H1 (cell line): ENCODE results near the gene CAMTA1.

Source experiments
- CEBPB ChIP-seq: IDR thresholded peaks from 2 replicates; pipeline ENCODE4 v1.6.1; 2012; ENCODE audit warnings: low read depth, low read length
- CTCF ChIP-seq, 3 experiments: IDR thresholded peaks; 1 replicate in 2 of 3; 2 replicates in 1 of 3; pipeline versions ENCODE4 v1.5.1 to v1.6.1; 2011; ENCODE audit warnings: low read length in 3 of 3, mild to moderate bottlenecking in 3 of 3, inconsistent platforms in 2 of 3, low read depth in 1 of 3, moderate library complexity in 1 of 3; ENCODE audit not compliant: insufficient read depth in 1 of 3; ENCODE audit errors: control extremely low read depth in 1 of 3
- EZH2 ChIP-seq: fragments of 200-600 bp; sonication (generic); IDR thresholded peaks from 2 replicates; pipeline ENCODE4 v1.7.1; 2012; ENCODE audit warnings: low read depth, mild to moderate bottlenecking, moderate library complexity, low read length, inconsistent platforms; ENCODE audit not compliant: severe bottlenecking
- GABPA ChIP-seq: IDR thresholded peaks from 2 replicates; pipeline ENCODE4 v1.6.1; 2011; ENCODE audit warnings: mild to moderate bottlenecking, low read length, moderate library complexity, borderline replicate concordance; ENCODE audit not compliant: insufficient read depth
- JUN ChIP-seq: IDR thresholded peaks from 2 replicates; pipeline ENCODE4 v1.6.1; 2011; ENCODE audit warnings: low read depth, mild to moderate bottlenecking, improper control_type of control experiment, low read length
- JUND ChIP-seq: IDR thresholded peaks from 2 replicates; pipeline ENCODE4 v1.6.1; 2011; ENCODE audit warnings: mild to moderate bottlenecking, improper control_type of control experiment, low read length
- POLR2A ChIP-seq, 2 experiments: IDR thresholded peaks; 1 replicate in 1 of 2; 2 replicates in 1 of 2; pipeline ENCODE4 v1.6.1; 2011; ENCODE audit warnings: low read depth in 2 of 2, low read length in 2 of 2, mild to moderate bottlenecking in 2 of 2; ENCODE audit errors: control extremely low read depth in 1 of 2
- RAD21 ChIP-seq, 2 experiments: IDR thresholded peaks in 1 of 2; conservative IDR thresholded peaks in 1 of 2; 2 replicates each; pipeline ENCODE4 v1.6.1; 2011; ENCODE audit warnings: low read depth in 2 of 2, low read length in 2 of 2, improper control_type of control experiment in 1 of 2, inconsistent platforms in 1 of 2, mild to moderate bottlenecking in 1 of 2, moderate library complexity in 1 of 2
- SIN3A ChIP-seq, 2 experiments: IDR thresholded peaks in 1 of 2; conservative IDR thresholded peaks in 1 of 2; 2 replicates each; pipeline ENCODE4 v1.6.1; 2011 to 2012; ENCODE audit warnings: low read length in 2 of 2, improper control_type of control experiment in 1 of 2, low read depth in 1 of 2, mild to moderate bottlenecking in 1 of 2
- SP1 ChIP-seq: IDR thresholded peaks from 2 replicates; pipeline ENCODE4 v1.6.1; 2011; ENCODE audit warnings: low read depth, low read length
- TAF7 ChIP-seq: optimal IDR thresholded peaks from 2 replicates; pipeline ENCODE3; 2011; ENCODE audit warnings: low read depth, mild to moderate bottlenecking, inconsistent platforms, low read length, moderate library complexity, borderline replicate concordance
- YY1 ChIP-seq: IDR thresholded peaks from 2 replicates; pipeline ENCODE4 v1.6.1; 2011; ENCODE audit warnings: low read depth, mild to moderate bottlenecking, low read length
- TF ChIP-seq, protein P1 (sequence below): IDR thresholded peaks from 2 replicates; pipeline ENCODE4 v1.6.1; 2012; ENCODE audit warnings: inconsistent platforms

- no peak for TF ChIP-seq SIN3A (conservative IDR thresholded peaks at IDR 0.05 in 1 of 2, IDR thresholded peaks at IDR 0.05 in 1 of 2; ENCODE audit: low read depth in 1 of 2, low read length in 2 of 2)
- no peak for TF ChIP-seq JUND
- TF ChIP-seq JUN, result no peak
- no peak for TF ChIP-seq SP1
- no peak for TF ChIP-seq YY1
- no peak for TF ChIP-seq CTCF (IDR thresholded peaks at IDR 0.05; ENCODE audit: control extremely low read depth in 1 of 3, insufficient read depth in 1 of 3, low read depth in 1 of 3, low read length in 3 of 3)
- TF ChIP-seq EZH2, result no peak
- no peak for TF ChIP-seq GABPA
- TF ChIP-seq RAD21 (IDR thresholded peaks at IDR 0.05 in 1 of 2, conservative IDR thresholded peaks at IDR 0.05 in 1 of 2; ENCODE audit: low read depth in 2 of 2, low read length in 2 of 2), result no peak
- no peak for TF ChIP-seq CEBPB
- TF ChIP-seq TAF7, result no peak
- TF ChIP-seq, protein P1, sequence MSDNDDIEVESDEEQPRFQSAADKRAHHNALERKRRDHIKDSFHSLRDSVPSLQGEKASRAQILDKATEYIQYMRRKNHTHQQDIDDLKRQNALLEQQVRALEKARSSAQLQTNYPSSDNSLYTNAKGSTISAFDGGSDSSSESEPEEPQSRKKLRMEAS, result no peak
- no peak for TF ChIP-seq POLR2A (IDR thresholded peaks at IDR 0.05; ENCODE audit: control extremely low read depth in 1 of 2, low read depth in 2 of 2, low read length in 2 of 2)
Measured at GRCh38 chr1:7326366-7326765, 541.1 kb downstream of the CAMTA1 start.
